Stimulated activated CD8-positive, alpha-beta memory T cell treated with anti-CD3 and anti-CD28 coated beads, Interleukin-12 subunit alpha, Interleukin-12 subunit beta, amount 100 ng/mL, for 4 hours (primary cell): Measurements from ENCODE around the gene UBASH3B.
"Not testable (repeated sequence)": the region's sequence is repeated elsewhere in the genome, so short reads cannot be mapped to it uniquely, and the experiment has no call there.

ENCODE experiments used
- DNase-seq: peaks from one replicate; pipeline ENCODE4 v3.0.0-alpha.2; 2020; ENCODE audit warnings: low read depth

The UBASH3B gene

DNA sequence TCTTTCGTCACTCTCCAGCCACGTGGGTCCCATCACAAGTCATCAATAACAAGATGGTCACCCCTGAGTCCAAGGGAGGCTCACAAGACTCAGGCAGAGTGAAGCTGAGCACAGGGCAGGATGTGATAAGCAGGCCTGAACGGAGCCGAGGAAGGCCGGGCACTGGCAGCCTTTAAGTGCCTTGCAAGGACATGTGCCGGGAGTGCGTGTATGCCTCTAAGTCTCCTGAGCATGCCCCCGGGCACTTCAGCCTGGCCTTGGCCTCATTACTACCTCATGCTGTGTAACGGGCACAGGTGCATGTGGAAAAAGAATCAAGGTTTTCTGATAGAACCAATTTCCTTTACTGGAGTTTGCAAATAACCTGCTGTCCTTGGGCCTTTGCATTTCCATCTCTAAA, 55.8 kb downstream of the UBASH3B start:
- DNase-seq = no peak

DNA sequence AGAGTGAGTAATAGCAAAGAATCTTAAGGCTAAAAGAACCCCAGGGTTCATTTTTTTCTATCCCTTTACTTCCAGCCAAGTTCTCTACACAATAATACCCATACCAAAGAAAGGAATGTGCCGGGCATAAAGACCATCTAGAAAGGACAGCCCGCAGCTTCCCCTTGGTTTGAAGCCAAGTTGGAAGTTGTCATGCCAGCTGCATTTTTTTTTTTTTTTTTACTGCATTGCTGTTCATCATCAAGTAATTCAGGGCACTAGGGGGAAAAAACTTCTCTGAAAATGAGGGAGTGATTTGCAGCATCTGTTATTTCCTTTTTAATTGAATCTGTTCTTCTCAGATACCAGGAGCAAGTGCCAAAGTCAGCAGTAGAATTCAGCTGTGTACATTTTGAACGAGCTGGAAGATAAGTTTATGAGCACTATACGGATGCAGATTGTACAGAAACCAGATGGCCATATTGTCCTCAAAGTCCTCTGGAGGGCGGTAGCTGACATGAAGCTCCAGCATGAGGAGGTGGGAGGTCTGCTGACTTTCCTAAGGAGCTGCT, 56.4 kb downstream of the UBASH3B start:
- DNase-seq = no peak

DNA sequence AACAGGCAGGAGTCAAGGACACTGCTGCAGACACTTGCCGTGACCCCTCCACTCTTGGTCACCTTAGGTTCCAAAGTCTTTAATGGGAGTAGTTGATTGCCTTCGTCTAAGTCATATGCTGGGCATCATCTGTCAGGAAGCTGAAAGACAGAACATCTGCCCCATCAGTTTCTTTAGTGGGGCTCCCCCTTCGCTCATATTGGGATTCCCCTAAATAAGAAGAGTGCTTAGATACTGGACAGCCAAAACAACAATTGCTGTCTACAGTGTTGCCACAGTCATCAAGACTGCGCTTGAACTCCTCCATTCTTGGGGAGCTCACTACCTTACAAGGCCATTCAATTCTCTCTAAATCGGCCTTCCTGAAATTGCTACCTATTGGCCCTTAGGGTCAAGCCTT, 58.5 kb downstream of the UBASH3B start:
- no peak for DNase-seq

DNA sequence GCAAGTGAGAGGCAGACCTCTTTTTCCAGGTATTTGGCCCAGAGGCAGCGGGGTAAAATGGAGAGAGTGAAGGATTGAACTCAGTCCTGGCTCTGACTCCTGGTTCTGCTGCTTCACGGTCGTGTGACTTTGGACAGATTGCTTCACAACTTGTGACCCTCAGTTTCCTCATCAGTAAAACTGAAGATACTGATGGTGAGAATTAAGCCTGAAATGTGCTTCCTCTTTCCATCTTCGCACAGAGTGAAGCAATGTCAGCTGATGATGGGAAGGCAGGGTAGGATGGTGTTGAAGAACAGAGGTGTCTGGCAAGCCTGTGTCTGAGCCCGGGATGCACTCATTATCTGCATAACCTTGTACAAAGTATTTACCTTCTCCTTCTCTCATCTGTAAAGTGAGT, 59.0 kb downstream of the UBASH3B start:
- no peak for DNase-seq

DNA sequence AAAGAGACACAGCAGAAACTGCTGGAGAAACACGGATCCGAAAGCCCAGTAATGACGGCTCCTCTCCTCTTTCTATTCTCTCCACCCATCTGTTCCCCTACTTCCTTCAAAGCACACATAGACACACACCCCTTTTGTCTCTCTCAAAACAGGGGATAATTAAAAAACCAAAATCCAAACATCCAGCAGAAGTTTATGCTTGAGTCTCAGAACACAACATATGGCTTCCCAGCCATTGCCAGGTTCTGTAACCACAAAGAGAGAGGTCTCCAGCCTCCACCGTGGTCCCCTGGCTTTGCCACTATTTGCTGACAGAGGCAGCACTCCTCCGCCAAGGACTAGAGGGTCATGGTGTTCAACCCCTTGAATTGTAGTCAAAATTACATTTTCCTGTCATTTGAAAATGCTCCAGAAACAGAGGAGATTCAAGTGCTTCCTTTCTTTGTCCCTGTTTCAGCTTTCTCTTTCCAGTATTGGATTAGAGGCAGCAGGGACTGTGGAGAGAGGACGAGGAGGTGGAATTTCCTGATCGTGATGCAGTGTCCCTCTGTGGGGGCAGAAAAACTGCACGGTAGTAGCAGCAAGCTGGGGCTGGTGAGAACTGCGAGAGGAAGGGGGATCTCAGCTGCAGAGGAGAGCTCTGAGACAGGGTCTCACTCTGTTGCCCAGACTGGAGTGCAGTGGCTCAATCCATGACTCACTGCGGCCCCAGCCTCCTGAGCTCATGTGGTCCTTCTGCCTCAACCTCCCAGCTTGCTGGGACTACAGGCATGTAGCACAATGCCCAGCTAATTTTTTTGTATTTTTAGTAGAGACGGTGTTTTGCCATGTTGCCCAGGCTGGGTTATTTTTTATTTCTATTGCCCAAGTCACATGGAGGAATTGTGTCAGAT, 60.3 kb downstream of the UBASH3B start:
- DNase-seq = no peak

DNA sequence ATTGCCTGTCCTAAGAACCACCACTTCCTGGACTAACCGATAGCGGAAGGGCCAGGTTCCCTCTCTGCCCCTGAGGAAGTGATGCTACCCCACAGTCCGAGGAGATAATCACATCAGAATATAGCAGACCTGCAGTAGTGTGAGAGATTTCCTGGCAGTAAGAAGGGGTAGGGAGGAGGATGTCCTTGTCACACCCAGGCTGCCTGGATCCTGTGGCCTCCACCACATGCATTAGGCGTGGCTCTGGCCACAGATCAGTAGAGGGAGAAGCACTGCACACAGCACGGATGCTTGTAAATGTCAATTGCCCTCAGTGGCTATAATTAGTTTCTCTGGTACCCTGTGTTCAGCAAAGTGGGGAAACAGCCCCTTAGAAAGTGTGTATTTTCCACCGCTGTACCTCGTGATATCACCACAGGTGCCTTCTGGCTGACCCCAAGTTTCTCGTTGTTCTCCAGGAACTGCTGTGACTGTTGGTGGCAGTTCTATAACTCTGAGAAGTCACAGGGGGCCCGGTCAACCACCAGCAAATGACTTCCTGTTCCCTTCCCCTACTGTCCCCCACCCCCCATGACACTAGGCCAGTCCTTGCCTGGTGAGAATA, 61.8 kb downstream of the UBASH3B start:
- DNase-seq = no peak

DNA sequence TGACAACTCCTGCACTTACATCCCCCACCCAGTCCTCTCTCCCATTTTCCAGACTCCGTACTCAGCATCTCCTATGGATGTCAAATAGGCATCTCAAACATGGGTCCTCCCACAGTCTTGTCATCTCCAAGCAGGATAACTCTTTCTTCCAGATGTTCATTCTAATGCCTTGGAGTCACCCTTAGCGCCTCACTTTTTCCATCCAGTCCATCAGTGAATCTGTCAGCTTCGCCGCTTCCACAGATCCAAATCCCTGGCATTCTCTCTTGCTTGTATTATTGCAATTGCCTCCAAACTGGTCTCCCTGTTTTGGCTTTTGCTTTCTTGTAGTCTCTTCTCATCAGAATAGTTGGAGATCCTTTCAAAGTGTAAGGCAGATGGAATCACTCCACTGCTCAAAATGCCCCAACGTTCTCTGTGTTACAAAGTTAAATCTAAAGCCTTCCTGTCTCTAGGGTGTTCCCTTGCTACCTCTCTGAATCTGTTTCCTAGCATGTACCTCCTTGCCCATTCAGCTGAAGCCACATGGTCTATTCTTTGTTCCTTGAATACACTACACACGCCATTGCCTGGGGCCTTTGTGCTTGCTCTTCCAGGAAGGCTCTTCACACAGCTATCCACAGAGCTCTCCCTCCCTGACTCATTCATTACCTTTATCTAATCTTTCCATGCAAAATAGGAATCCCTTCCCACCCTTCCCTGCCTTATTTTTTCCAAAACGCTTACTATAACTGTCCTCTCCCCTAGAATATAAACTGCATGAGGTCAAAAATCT, 64.8 kb downstream of the UBASH3B start:
- no peak for DNase-seq

DNA sequence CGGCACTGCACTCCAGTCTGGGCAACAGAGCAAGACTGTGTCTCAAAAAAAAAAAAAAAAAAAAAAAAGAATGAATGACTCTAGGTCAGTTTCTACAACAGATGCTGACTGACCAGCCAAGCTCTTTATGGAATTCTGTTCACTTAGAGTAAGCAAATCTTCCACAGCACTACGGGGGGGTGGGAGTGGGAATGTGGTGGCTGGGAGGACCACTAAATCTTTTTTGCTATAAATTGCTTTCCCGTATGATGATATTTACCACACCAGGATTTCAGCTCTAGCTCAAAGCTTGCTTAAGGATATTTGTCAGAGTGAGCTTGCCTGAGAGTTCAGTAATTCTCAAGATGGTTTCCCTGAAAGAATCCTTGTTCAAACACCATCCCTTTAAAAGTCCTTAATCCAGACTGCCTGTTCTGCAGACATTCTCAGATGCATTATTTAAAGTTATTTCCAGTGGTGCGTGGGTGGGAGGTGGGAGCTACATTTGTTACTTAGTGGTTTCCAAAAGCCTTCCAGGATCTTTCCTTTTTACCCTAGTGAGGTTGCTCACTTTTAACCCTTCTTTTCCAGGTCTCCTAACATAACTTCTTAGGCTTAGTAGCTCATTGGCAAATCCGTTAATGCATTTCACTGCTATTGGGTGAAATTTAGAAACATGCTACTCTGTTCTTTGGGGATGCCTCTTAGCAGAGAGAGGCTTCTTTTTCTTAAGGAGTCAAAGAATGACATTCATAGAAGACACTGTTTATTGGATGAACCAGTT, 65.9 kb downstream of the UBASH3B start:
- no peak for DNase-seq

DNA sequence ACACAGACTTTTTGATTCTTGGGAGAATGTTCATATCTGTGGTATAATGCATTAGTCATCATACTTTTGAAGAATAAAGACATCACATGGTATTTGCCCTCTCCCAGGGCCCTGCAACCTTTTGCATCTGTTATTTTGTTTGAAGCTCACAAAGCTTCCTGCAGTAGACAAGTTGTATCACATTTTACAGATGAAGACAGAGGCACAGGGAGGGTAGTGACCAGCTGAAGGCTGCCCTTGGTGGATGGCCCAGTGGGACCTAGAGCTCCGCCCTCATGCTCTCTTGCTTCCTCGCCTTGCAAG, 66.4 kb downstream of the UBASH3B start:
- no peak for DNase-seq

DNA sequence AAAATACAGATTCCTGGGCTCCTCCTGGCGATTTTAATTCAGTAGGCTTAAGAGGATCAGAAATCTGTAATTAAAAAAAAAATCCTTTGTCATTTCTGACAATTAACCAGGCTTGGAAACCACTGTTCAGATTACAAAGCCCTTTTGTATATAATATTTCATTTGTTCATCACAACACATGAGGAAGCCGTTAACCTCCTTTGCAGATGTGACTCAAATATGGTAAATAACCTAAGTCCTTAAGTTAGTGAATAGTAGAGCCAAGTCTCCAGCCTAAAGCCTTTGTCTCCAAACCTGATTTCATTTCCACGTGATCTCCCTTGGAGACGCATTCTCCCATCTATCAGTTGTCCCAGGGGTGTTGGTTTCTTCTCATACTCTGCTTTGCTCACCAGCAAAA, 67.6 kb downstream of the UBASH3B start:
- DNase-seq = no peak

DNA sequence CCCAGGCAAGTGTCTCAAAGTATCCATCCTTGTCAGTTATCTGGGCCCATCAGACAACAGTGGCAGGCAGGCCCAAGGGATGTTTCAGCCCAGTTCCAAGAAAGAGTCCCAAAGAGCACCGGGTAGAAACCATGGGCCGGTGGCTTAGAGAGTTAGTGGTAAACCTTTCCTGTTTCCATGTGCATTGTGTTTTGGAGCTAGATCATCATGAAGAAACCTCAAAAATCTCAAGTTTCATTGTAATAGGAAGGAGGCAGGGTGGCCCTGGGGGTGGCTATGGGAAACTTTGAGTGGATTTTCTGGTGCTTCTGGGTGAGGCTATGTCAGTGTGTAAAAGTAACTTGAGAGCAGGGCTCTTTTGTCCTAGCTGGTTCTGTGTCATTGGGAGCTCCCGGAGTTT, 68.1 kb downstream of the UBASH3B start:
- DNase-seq = no peak

DNA sequence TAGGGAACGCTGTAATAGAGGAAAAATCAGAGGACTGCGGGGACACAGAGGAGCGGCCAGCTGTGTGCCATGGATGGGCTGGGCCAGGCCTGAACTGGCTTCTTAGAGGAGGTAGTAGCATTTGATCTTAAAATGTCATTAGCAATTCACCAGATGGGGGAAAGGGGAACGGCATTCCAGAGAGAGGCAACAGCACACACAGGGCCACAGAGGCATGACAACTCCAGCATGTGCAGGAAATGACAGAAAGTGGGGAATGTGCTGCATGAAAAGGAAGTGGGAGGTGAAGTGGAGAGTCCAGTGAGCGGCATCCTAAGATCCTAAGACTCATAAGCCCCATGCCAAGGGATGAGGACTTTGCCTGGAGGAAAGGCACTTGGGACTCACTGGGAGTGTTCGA, 69.0 kb downstream of the UBASH3B start:
- DNase-seq = no peak

DNA sequence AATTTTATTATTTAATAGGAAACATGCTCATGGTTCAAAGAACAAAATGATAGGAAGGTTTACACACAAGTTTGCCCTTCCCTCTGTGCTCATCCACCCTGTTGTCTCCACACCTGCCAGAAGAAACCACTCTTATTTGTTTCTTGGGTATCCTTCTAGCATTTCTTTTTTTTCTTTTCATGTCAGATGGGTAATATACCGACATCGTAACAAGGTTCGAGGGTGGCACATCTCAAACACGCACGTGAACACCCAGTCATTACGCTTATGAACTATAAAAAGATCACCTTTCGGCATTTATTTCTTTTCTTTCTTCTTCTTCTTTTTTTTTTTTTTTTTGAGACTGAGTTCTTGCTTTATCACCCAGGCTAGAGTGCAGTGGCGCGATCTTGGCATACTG, 70.5 kb downstream of the UBASH3B start:
- DNase-seq = no peak

DNA sequence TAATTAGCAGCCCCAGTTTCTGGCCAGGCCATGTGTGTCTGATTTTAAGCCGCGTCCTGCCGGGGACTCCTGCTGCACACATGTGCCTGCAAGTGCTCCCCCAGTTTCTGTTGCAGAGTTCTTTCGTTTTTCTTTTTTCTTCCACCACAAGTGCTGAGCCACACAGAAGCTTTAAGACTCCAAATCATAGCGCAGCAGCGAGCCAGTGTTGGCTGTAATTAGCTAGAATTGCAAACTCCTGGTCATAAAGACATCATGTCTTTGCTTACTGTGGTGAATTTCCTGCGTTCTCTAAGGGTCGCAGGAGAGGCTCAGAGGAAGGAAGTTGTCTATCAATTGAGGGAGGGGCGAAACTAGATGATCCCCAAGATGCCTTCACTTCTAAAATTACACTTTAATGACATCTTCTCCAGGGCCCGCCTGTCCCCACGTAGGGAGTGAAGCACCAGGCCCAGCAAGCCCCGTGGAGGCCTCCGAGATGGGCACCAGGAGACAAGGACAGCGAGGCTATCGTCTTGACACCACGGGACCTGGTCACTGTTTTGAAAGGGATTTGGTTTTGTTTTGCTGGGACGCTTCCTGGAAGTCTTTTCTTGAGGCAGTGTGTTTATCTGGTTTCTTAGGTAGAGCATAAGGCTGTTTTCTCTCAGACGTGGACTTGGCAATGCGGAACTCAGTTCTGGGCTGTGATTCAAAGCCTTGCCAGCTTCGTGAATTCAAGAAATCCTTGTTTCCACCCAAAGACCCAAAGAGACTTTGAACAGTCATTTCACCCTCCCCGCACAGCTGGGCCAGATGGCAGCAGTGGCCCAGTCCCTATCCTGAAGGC, 71.8 kb downstream of the UBASH3B start:
- DNase-seq = no peak

DNA sequence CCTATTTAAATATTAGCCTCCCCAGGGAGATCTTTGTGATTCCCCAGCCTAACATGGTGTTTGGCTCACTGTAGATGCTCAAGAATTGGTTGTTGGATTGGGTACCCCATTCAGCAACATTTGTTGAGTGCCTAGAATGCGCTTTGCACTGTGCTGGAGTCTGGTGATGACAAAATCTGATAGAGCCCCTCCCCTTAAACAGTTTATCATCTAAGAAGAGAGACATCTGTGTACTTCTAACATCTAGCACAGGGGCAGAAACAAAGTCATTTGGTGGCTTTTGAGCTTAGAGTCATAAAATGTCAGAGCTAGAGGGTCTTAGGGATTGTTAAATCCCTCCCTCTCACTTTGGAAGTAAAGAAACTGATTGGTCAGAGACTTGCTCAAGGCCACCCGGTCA, 73.0 kb downstream of the UBASH3B start:
- no peak for DNase-seq

DNA sequence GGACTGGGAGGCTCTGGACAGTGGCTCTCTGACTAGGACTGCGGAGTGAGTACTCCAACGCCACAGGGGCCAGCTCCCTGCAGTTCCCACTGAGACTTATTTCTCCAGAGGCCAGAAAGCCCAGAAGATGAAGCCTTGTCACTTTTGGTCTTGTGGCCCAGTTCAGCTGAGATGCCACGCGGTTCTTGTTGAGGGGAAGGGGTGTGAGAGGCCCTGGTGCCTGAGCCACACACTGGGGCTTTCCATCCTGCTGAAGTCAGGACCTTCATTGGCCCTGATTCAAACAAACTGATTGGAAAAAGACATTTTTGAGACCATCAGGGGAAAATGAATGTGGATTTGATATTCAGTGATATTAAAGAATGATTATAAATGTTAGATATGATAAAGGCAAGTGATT, 73.6 kb downstream of the UBASH3B start:
- DNase-seq = no peak

DNA sequence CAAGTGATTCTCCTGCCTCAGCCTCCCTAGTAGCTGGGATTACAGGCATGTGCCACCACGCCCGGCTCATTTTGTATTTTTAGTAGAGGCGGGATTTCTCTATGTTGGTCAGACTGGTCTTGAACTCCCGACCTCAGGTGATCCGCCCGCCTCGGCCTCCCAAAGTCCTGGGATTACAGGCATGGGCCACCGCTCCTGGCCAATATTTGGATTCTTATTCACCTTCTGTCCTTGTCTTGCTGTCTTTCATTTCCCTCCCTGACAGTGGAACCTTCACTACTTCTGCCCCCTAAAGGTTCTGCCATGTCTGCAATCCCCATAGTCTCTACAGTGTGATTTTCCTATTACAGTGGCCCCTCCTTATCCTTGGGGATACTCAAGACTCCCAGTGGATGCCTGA, 75.2 kb downstream of the UBASH3B start:
- not testable (repeated sequence) for DNase-seq

DNA sequence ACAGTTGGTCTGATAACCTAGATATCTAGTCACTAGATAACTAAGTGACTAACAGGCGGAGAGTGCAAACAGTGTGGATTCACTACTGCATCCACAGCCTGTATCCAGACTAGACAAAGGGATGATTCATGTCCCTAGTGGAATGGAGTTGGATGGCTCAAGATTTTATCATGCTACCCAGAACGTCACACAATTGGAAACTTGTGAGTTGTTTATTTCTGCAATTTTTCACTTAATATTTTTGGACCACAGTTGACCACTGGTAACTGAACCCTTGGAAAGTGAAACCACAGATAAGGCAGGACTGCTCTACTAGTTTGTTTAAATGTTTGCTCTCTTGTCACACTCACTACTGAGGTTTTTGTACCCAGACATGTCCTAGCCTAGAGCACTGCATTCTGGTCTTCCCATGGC, 76.0 kb downstream of the UBASH3B start:
- no peak for DNase-seq

DNA sequence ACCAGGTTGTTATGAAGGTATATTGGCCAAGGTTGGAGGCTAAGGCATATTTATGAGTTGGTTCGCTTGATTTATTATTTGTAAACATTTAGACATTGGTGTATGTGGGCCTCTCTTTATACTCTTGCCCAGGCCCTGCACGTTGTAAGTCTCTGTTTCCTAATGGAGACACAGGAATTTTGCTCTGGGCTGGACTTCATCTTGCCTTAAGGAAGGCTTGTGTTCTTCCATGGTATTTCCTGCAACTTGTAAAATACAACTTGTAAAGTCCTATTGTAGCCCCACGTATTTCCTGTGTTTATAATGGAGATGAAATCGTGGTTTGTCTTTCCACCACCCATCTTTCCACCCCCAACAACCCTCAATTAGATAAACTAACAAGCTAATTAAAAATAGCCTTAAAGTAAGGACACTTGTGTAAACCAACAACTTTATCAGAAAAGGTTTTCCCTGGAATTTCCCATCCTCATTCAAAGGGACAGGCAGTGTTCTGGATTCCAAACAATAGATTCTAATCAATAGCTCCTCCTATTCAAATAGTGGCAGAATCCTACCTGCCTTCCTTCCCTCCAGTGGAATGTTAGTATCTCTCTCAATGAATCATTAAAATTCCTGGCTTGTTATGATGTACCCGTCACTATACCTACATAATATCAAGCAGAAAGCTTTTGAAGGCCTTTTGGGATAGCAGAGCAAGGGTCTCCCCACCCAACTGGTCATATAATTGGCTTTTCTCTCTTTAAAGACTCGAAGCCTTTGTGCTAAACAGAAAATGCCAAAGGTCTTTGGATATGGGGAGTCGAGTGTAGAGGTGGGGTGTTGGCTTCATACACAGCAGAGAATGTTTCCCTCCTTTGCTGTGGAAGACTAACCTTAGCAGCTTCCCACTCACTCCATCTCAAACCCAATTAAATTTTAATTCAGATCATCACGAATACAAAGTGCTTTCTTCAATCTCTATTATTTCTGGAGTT, 77.1 kb downstream of the UBASH3B start:
- DNase-seq = no peak

DNA sequence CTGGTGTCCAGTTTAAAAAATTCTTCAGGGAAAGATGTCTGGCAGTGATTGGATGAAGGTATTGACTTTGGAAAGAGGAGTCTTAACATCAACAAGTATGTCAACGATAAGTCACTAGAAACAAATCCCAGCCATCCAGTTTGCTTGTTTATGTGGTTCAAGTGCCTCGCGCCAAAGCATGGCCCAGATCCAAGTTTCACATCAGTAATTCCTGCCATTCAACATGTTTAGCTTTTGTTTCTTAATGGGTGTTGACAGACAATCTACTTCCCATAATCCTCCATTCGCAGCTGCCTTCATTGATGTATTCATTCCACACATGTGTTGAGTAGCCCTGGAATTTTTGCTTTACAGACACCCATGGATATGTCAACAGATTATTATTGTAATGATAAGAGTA, 77.8 kb downstream of the UBASH3B start:
- no peak for DNase-seq
